Measurements from ENCODE around the gene GRAMD1C.

The GRAMD1C gene

GRCh38 chr3:113906568-113907140 lies 68.1 kb downstream of the GRAMD1C start:
- Histone ChIP-seq H3K4me3 (replicated peaks; ENCODE audit: insufficient read depth, low read length) (no peak overlapping the region), H3K27ac (replicated peaks) (no peak overlapping the region), H3K27me3 (ENCODE audit: insufficient read depth, poor library complexity, severe bottlenecking) (no peaks in the 10 kb centered on the region)
- TF ChIP-seq SPI1 (IDR thresholded peaks at IDR 0.05; ENCODE audit: borderline replicate concordance, low read depth) (no peak), GABPA (IDR thresholded peaks at IDR 0.05; ENCODE audit: low read depth) (no peak), POLR2AphosphoS5 (IDR thresholded peaks at IDR 0.05; ENCODE audit: low read depth) (no peak)
- TF ChIP-seq, protein P1, sequence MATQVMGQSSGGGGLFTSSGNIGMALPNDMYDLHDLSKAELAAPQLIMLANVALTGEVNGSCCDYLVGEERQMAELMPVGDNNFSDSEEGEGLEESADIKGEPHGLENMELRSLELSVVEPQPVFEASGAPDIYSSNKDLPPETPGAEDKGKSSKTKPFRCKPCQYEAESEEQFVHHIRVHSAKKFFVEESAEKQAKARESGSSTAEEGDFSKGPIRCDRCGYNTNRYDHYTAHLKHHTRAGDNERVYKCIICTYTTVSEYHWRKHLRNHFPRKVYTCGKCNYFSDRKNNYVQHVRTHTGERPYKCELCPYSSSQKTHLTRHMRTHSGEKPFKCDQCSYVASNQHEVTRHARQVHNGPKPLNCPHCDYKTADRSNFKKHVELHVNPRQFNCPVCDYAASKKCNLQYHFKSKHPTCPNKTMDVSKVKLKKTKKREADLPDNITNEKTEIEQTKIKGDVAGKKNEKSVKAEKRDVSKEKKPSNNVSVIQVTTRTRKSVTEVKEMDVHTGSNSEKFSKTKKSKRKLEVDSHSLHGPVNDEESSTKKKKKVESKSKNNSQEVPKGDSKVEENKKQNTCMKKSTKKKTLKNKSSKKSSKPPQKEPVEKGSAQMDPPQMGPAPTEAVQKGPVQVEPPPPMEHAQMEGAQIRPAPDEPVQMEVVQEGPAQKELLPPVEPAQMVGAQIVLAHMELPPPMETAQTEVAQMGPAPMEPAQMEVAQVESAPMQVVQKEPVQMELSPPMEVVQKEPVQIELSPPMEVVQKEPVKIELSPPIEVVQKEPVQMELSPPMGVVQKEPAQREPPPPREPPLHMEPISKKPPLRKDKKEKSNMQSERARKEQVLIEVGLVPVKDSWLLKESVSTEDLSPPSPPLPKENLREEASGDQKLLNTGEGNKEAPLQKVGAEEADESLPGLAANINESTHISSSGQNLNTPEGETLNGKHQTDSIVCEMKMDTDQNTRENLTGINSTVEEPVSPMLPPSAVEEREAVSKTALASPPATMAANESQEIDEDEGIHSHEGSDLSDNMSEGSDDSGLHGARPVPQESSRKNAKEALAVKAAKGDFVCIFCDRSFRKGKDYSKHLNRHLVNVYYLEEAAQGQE (IDR thresholded peaks at IDR 0.05; ENCODE audit: insufficient replicate concordance, low read depth) = no peak
- TF ChIP-seq, protein P2, sequence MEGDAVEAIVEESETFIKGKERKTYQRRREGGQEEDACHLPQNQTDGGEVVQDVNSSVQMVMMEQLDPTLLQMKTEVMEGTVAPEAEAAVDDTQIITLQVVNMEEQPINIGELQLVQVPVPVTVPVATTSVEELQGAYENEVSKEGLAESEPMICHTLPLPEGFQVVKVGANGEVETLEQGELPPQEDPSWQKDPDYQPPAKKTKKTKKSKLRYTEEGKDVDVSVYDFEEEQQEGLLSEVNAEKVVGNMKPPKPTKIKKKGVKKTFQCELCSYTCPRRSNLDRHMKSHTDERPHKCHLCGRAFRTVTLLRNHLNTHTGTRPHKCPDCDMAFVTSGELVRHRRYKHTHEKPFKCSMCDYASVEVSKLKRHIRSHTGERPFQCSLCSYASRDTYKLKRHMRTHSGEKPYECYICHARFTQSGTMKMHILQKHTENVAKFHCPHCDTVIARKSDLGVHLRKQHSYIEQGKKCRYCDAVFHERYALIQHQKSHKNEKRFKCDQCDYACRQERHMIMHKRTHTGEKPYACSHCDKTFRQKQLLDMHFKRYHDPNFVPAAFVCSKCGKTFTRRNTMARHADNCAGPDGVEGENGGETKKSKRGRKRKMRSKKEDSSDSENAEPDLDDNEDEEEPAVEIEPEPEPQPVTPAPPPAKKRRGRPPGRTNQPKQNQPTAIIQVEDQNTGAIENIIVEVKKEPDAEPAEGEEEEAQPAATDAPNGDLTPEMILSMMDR (IDR thresholded peaks at IDR 0.05; ENCODE audit: insufficient read depth, low read length) = no peak
- DNase-seq (ENCODE audit: low read depth in 1 of 2, low spot score in 1 of 2) = no peak

GRCh38 chr3:113908133-113908532 lies 69.5 kb downstream of the GRAMD1C start:
- no peak overlapping the region for H3K4me3 ChIP-seq (replicated peaks; ENCODE audit: insufficient read depth, low read length)
- no peak for DNase-seq (ENCODE audit: low read depth in 1 of 2, low spot score in 1 of 2)
- H3K27me3 ChIP-seq (ENCODE audit: insufficient read depth, poor library complexity, severe bottlenecking) = no peaks in the 10 kb centered on the region
- TF ChIP-seq SPI1 (IDR thresholded peaks at IDR 0.05; ENCODE audit: borderline replicate concordance, low read depth) (no peak), POLR2AphosphoS5 (IDR thresholded peaks at IDR 0.05; ENCODE audit: low read depth) (no peak), GABPA (IDR thresholded peaks at IDR 0.05; ENCODE audit: low read depth) (no peak)
- TF ChIP-seq, protein P1 (IDR thresholded peaks at IDR 0.05; ENCODE audit: insufficient replicate concordance, low read depth) = no peak
- TF ChIP-seq, protein P2 (IDR thresholded peaks at IDR 0.05; ENCODE audit: insufficient read depth, low read length) = no peak
- no peak overlapping the region for H3K27ac ChIP-seq (replicated peaks)

GRCh38 chr3:113910966-113911365 lies 72.4 kb downstream of the GRAMD1C start:
- Histone ChIP-seq H3K4me3 (replicated peaks; ENCODE audit: insufficient read depth, low read length) (no peak overlapping the region), H3K27me3 (ENCODE audit: insufficient read depth, poor library complexity, severe bottlenecking) (no peaks in the 10 kb centered on the region), H3K27ac (replicated peaks) (no peak overlapping the region)
- DNase-seq (ENCODE audit: low read depth in 1 of 2, low spot score in 1 of 2) = no peak
- TF ChIP-seq, protein P1 (IDR thresholded peaks at IDR 0.05; ENCODE audit: insufficient replicate concordance, low read depth) = no peak
- TF ChIP-seq, protein P2 (IDR thresholded peaks at IDR 0.05; ENCODE audit: insufficient read depth, low read length) = no peak
- TF ChIP-seq POLR2AphosphoS5 (IDR thresholded peaks at IDR 0.05; ENCODE audit: low read depth) (no peak), SPI1 (IDR thresholded peaks at IDR 0.05; ENCODE audit: borderline replicate concordance, low read depth) (no peak), GABPA (IDR thresholded peaks at IDR 0.05; ENCODE audit: low read depth) (no peak)

Data from HL-60 (cell line).